ENCODE results near the gene DNER. TPM values are rescaled to one million over a fixed set of nuclear protein-coding genes. Genes with fewer than 3 reads are reported as not detected.

DNER gene
- total and polyA plus RNA-seq, 2 of the 4 experiments (the other 2 are of a cell fraction) = under 0.01 to 0.14 TPM

DNA sequence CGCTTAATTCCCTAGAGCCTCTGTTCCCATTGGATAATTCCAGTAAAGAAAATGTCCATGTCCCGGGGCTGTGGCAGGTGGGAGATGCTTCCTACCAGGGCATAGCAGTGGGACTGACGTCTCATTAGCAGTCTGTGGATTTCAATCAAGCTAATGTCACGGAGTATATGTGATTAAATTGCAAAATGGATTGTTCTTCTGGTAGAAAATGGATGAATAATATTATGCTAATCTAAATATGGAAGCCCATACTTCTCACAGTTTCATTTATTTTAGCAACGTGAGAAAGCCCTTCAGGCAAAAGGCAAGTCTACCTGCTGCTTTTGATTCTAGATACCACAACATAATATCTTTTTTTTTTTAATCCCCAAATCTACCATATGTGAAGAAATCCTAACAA is 185.5 kb downstream of the DNER start:
- dilution Hi-C loops (cut with HindIII; ENCODE audit: low sequenced_read_pairs, unreplicated experiment) = no loop called here
- no peak overlapping the region for H4K5ac ChIP-seq (ENCODE audit: low read depth, low read length)
- no peak overlapping the region for H2AFZ ChIP-seq (replicated peaks; ENCODE audit: low read length, poor library complexity)
- H3K9me3 ChIP-seq (ENCODE audit: control insufficient read depth, insufficient read depth, low read length) = peaks cover 13% of the 10 kb centered on the region
- H2AK9ac ChIP-seq (replicated peaks; ENCODE audit: low read depth, low read length, poor library complexity) = no peak overlapping the region
- H4K20me1 ChIP-seq (ENCODE audit: insufficient read depth, low read length) = no peaks in the 10 kb centered on the region
- no peak overlapping the region for H3K56ac ChIP-seq (ENCODE audit: extremely low read depth, insufficient read depth, low read length)
- no peak overlapping the region for H3K4ac ChIP-seq (ENCODE audit: low read depth, low read length)
- H3K14ac ChIP-seq (replicated peaks; ENCODE audit: low read depth, low read length) = no peak overlapping the region
- H4K8ac ChIP-seq (ENCODE audit: low read depth in 2 of 2, low read length in 2 of 2) = no peak overlapping the region
- no peaks in the 10 kb centered on the region for H3K9me1 ChIP-seq (ENCODE audit: insufficient read depth, low read length)
- ATAC-seq (ENCODE audit: low read depth) = no peak
- H2BK15ac ChIP-seq (ENCODE audit: low read depth, low read length) = no peak overlapping the region
- ChIA-PET POLR2A (ENCODE audit: unreplicated experiment) (no interaction called here), CTCF (no interaction called here)
- no CpG with 5 or more reads among the region's 5 CpGs for WGBS, 2 experiments (ENCODE audit: extremely low coverage in 2 of 2, insufficient read length in 1 of 2)
- H3K36me3 ChIP-seq (ENCODE audit: control insufficient read depth, insufficient read depth, low read length) = no peaks in the 10 kb centered on the region
- in situ Hi-C loops (cut with MboI; ENCODE audit: low sequenced_read_pairs) = no loop called here
- no peak overlapping the region for H3K4me2 ChIP-seq (ENCODE audit: low read depth, low read length)
- no peaks in the 10 kb centered on the region for H3K4me1 ChIP-seq (ENCODE audit: control insufficient read depth, insufficient read depth, low read length)
- no peak overlapping the region for H2BK20ac ChIP-seq (ENCODE audit: low read depth, low read length)
- no peak overlapping the region for H2AK5ac ChIP-seq (ENCODE audit: low read depth, low read length)
- H3K23ac ChIP-seq (ENCODE audit: low read depth, low read length) = no peak overlapping the region
- TF ChIP-seq FOS (IDR thresholded peaks at IDR 0.05; ENCODE audit: low read depth, low read length) (no peak), MAFK (IDR thresholded peaks at IDR 0.05; ENCODE audit: low read depth, low read length) (no peak), MXI1 (IDR thresholded peaks at IDR 0.05; ENCODE audit: borderline replicate concordance, low read depth, low read length) (no peak), NFE2L2 (IDR thresholded peaks at IDR 0.05; ENCODE audit: low read depth, low read length) (no peak), CHD1 (IDR thresholded peaks at IDR 0.05; ENCODE audit: low read depth, low read length) (no peak), ELK1 (IDR thresholded peaks at IDR 0.05; ENCODE audit: borderline replicate concordance, low read depth, low read length) (no peak), CEBPB (IDR thresholded peaks at IDR 0.05; ENCODE audit: low read depth, low read length) (no peak), RCOR1 (IDR thresholded peaks at IDR 0.05; ENCODE audit: insufficient replicate concordance, low read length) (no peak)
- no peaks in the 10 kb centered on the region for H3K79me1 ChIP-seq (ENCODE audit: low read depth in 1 of 2, low read length in 2 of 2)
- BruUV-seq (replicated peaks) = no TSS peak
- no peaks in the 10 kb centered on the region for H3K27me3 ChIP-seq (ENCODE audit: control insufficient read depth, insufficient read depth, low read length)
- H3K18ac ChIP-seq (ENCODE audit: low read depth, low read length) = no peak overlapping the region
- intact Hi-C loops (cut with micrococcal nuclease) = no loop called here
- no peak overlapping the region for H2BK120ac ChIP-seq (ENCODE audit: low read depth, low read length)
- no peak overlapping the region for H3K9ac ChIP-seq (ENCODE audit: low read depth, low read length)
- no peak overlapping the region for H4K91ac ChIP-seq (ENCODE audit: insufficient read depth, low read depth, low read length)
- no peak for DNase-seq
- H2BK5ac ChIP-seq (ENCODE audit: low read depth, low read length, poor library complexity, severe bottlenecking) = no peak overlapping the region
- no peak overlapping the region for H3K27ac ChIP-seq (ENCODE audit: insufficient read depth, low read length)
- H3K4me3 ChIP-seq (ENCODE audit: insufficient read depth, low read depth, low read length) = no peak overlapping the region

Measured in IMR-90 (cell line).